Common myeloid progenitor, CD34-positive (primary cell): ENCODE measurements around the gene ZNF513.

ENCODE experiments used
- CTCF ChIA-PET: fragments of 350-600 bp; sonication (Branson Sonifier 250); formaldehyde crosslinking; loops from one replicate; lab custom pipeline; 2021; ENCODE audit warnings: antibody characterized with exemption; lab: Charles Lee
- POLR2A ChIA-PET: fragments of 350-600 bp; sonication (Branson Sonifier 250); formaldehyde crosslinking; loops from one replicate; lab custom pipeline; 2021; ENCODE audit warnings: antibody characterized with exemption; lab: Charles Lee
- DNase-seq, 3 donors: peaks; one replicate each; pipeline versions ENCODE4 v3.0.0 to v3.0.0-alpha.2; 2013
- H3K27ac ChIP-seq, 2 experiments: 1 replicate in 1 of 2; 2 replicates in 1 of 2; pipeline ENCODE4 v1.7.0; 2013; ENCODE audit warnings: inconsistent platforms in 2 of 2, low read length in 2 of 2, mild to moderate bottlenecking in 2 of 2, low read depth in 1 of 2, moderate library complexity in 1 of 2; ENCODE audit not compliant: severe bottlenecking in 2 of 2, insufficient read depth in 1 of 2, poor library complexity in 1 of 2
- H3K27me3 ChIP-seq, 5 experiments: replicated peaks in 2 of 5; 1 replicate in 3 of 5; 2 replicates in 2 of 5; pipeline versions ENCODE4 v1.6.1 to v1.7.0; 2013; ENCODE audit warnings: low read length in 4 of 5, mild to moderate bottlenecking in 2 of 5, moderate library complexity in 2 of 5, inconsistent platforms in 1 of 5; ENCODE audit not compliant: insufficient read depth in 5 of 5, control insufficient read depth in 4 of 5
- H3K36me3 ChIP-seq, 4 experiments: 1 replicate in 2 of 4; 2 replicates in 2 of 4; pipeline versions ENCODE4 v1.6.1 to v1.7.0; 2013; ENCODE audit warnings: low read length in 3 of 4, control low read depth in 1 of 4, mild to moderate bottlenecking in 1 of 4; ENCODE audit not compliant: control insufficient read depth in 4 of 4, insufficient read depth in 4 of 4
- H3K4me1 ChIP-seq, 4 experiments: 1 replicate in 3 of 4; 2 replicates in 1 of 4; pipeline versions ENCODE4 v1.6.1 to v1.7.1; 2013; ENCODE audit warnings: low read length in 3 of 4, mild to moderate bottlenecking in 3 of 4, control low read depth in 1 of 4, inconsistent platforms in 1 of 4, moderate library complexity in 1 of 4; ENCODE audit not compliant: control insufficient read depth in 4 of 4, insufficient read depth in 4 of 4; ENCODE audit errors: control extremely low read depth in 1 of 4
- H3K4me3 ChIP-seq, 7 experiments: 1 replicate in 4 of 7; 2 replicates in 3 of 7; pipeline versions ENCODE4 v1.5.1 to v1.7.0; 2013; ENCODE audit warnings: mild to moderate bottlenecking in 7 of 7, low read length in 6 of 7, moderate library complexity in 6 of 7, inconsistent platforms in 2 of 7, low read depth in 2 of 7, control low read depth in 1 of 7; ENCODE audit not compliant: insufficient read depth in 4 of 7, control insufficient read depth in 1 of 7; ENCODE audit errors: extremely low read depth in 1 of 7
- H3K9me3 ChIP-seq, 5 experiments: 1 replicate in 4 of 5; 2 replicates in 1 of 5; pipeline versions ENCODE4 v1.6.1 to v1.7.1; 2013; ENCODE audit warnings: low read length in 4 of 5, mild to moderate bottlenecking in 2 of 5, inconsistent platforms in 1 of 5, low read depth in 1 of 5, moderate library complexity in 1 of 5; ENCODE audit not compliant: control insufficient read depth in 4 of 5, insufficient read depth in 2 of 5; ENCODE audit errors: control extremely low read depth in 1 of 5
- WGBS: methylation state at CpG from one replicate; pipeline ENCODE4 v1.1.5; 2013; ENCODE audit not compliant: insufficient coverage; 5-methylcytosine and 5-hydroxymethylcytosine counted together

The ZNF513 gene

GRCh38 chr2:27376151-27376865 is 4.2 kb downstream of the ZNF513 start:
- POLR2A ChIA-PET = no interaction called here
- Histone ChIP-seq H3K36me3 (peaks cover 4 to 72% (median 49%) of the 10 kb centered on the region in 4 experiments), H3K27me3 (no peaks in the 10 kb centered on the region), H3K27ac (no peak overlapping the region), H3K4me1 (peaks cover 19 to 40% (median 28%) of the 10 kb centered on the region in 4 experiments), H3K9me3 (no peaks in the 10 kb centered on the region), H3K4me3 (no peak overlapping the region)
- CTCF ChIA-PET = no interaction called here
- WGBS = 99% methylated on average over 14 of the region's 16 CpGs
- DNase-seq = no peak

- ChIA-PET POLR2A (no interaction called here), CTCF (no interaction called here)
- WGBS = 100% methylated on average over 9 of the region's 20 CpGs
- H3K36me3 ChIP-seq = peaks cover 4 to 66% (median 49%) of the 10 kb centered on the region in 4 experiments
- peaks cover 19 to 41% (median 27%) of the 10 kb centered on the region in 4 experiments for H3K4me1 ChIP-seq
- H3K27ac ChIP-seq = no peak overlapping the region
- H3K4me3 ChIP-seq = no peak overlapping the region
- no peaks in the 10 kb centered on the region for H3K27me3 ChIP-seq
- no peaks in the 10 kb centered on the region for H3K9me3 ChIP-seq
- no peak for DNase-seq
Observed at GRCh38 chr2:27375513-27376099, 4.9 kb downstream of the ZNF513 start.

- WGBS = 95% methylated on average over 3 of the region's 5 CpGs
- H3K4me3 ChIP-seq = no peak overlapping the region
- POLR2A ChIA-PET = no interaction called here
- CTCF ChIA-PET = interaction anchor here (0.6 kb wide), 1 partner anchor 1578 kb away, joined by 3 read pairs; no protein-coding TSS in a partner anchor
- no peak for DNase-seq
- H3K4me1 ChIP-seq = peaks cover 14 to 35% (median 27%) of the 10 kb centered on the region in 4 experiments
- H3K27me3 ChIP-seq = no peaks in the 10 kb centered on the region
- peaks cover 4 to 62% (median 48%) of the 10 kb centered on the region in 4 experiments for H3K36me3 ChIP-seq
- H3K9me3 ChIP-seq = no peaks in the 10 kb centered on the region
- H3K27ac ChIP-seq = no peak overlapping the region
Observed at GRCh38 chr2:27373567-27373966, 7.0 kb downstream of the ZNF513 start.

- H3K36me3 ChIP-seq = peaks cover 6 to 62% (median 49%) of the 10 kb centered on the region in 4 experiments
- no peak overlapping the region for H3K27ac ChIP-seq
- POLR2A ChIA-PET = no interaction called here
- CTCF ChIA-PET = interaction anchor here (1.1 to 1.4 kb wide), 2 partner anchors 92 to 295 kb away, joined by 3 read pairs; no protein-coding TSS in a partner anchor
- H3K9me3 ChIP-seq = no peaks in the 10 kb centered on the region
- no peaks in the 10 kb centered on the region for H3K27me3 ChIP-seq
- H3K4me3 ChIP-seq = no peak overlapping the region
- peaks cover 14 to 35% (median 28%) of the 10 kb centered on the region in 4 experiments for H3K4me1 ChIP-seq
- WGBS = 95% methylated on average over 6 of the region's 6 CpGs
- no peak for DNase-seq
Observed at GRCh38 chr2:27372937-27373336, 7.6 kb downstream of the ZNF513 start.

- H3K27me3 ChIP-seq = no peaks in the 10 kb centered on the region
- peak overlapping the region; percentile 90 to 94 for H3K27ac ChIP-seq
- ChIA-PET CTCF (interaction anchor here (1.2 to 2.9 kb wide), 5 partner anchors 9 to 67 kb away, joined by 3 to 11 read pairs (median 7); partner anchors contain the start of genes PPM1G and ZNF513), POLR2A (interaction anchor here (0.6 to 2.3 kb wide), 4 partner anchors 9 to 90 kb away, joined by 3 to 15 read pairs (median 5); partner anchors contain the start of genes GTF3C2, PPM1G and ZNF513)
- H3K4me3 ChIP-seq = peak overlapping the region; percentile 84 to 98 (median 96)
- under 1% methylated on average over 46 of the region's 46 CpGs for WGBS
- peaks cover 10 to 61% (median 47%) of the 10 kb centered on the region in 4 experiments for H3K36me3 ChIP-seq
- H3K4me1 ChIP-seq = peaks cover 14 to 35% (median 28%) of the 10 kb centered on the region in 4 experiments
- H3K9me3 ChIP-seq = no peaks in the 10 kb centered on the region
- DNase-seq = peak; percentile 38 to 70 (median 62)
Observed at GRCh38 chr2:27370816-27371620, 9.5 kb downstream of the ZNF513 start.

GRCh38 chr2:27370026-27370815 is 10.3 kb downstream of the ZNF513 start, which contains the start of the genes EIF2B4 and SNX17:
Gene EIF2B4 (minus strand): TSS chr2:27370338. CDS start chr2:27370314, 24 bp downstream.
Gene SNX17 (plus strand): TSS chr2:27370616. CDS start chr2:27370744, 128 bp downstream.
- H3K27ac ChIP-seq = peak within 1 kb of the TSS; percentile 90 to 94
- ChIA-PET CTCF (interaction anchor here (0.8 to 2.9 kb wide), 10 partner anchors 9 to 61 kb away, joined by 3 to 11 read pairs (median 6); partner anchors contain the start of genes MPV17, PPM1G and ZNF513), POLR2A (interaction anchor here (0.7 to 2.3 kb wide), 6 partner anchors 10 to 59 kb away, joined by 3 to 15 read pairs (median 4); partner anchors contain the start of genes GTF3C2, PPM1G and ZNF513)
- H3K4me1 ChIP-seq = peaks cover 14 to 35% (median 28%) of the 10 kb centered on the region in 4 experiments
- peak within 1 kb of the TSS; percentile 84 to 98 (median 96) for H3K4me3 ChIP-seq
- no peaks in the 10 kb centered on the region for H3K9me3 ChIP-seq
- under 1% methylated on average over 82 of the region's 85 CpGs for WGBS
- peak; percentile 99 for DNase-seq
- peaks cover 10 to 58% (median 46%) of the 10 kb centered on the region in 4 experiments for H3K36me3 ChIP-seq
- no peaks in the 10 kb centered on the region for H3K27me3 ChIP-seq
